HFFc6 (cell line): Measurements from ENCODE around the gene AUH. TPM values are rescaled to one million over a fixed set of nuclear protein-coding genes. Genes with fewer than 3 reads are reported as not detected.
A peak's percentile ranks its signal among the peaks of the same experiment; 100 is the strongest.
"Not testable (repeated sequence)": the region's sequence is repeated elsewhere in the genome, so short reads cannot be mapped to it uniquely, and the experiment has no call there.

ENCODE experiments used
- DNase-seq: peaks from one replicate; pipeline ENCODE4 v3.0.0-alpha.2; 2018
- H3K27ac Mint-ChIP-seq: 2 replicates; pipeline ENCODE4 v1.8.0; 2020; ENCODE audit warnings: mild to moderate bottlenecking, mixed read lengths
- H3K27me3 Mint-ChIP-seq: 2 replicates; pipeline ENCODE4 v1.8.0; 2021; ENCODE audit warnings: mild to moderate bottlenecking, moderate library complexity, mixed read lengths; ENCODE audit not compliant: insufficient read depth
- H3K36me3 Mint-ChIP-seq: 2 replicates; pipeline ENCODE4 v1.8.0; 2021; ENCODE audit warnings: low read depth, mixed read lengths
- H3K4me1 Mint-ChIP-seq: 2 replicates; pipeline ENCODE4 v1.8.0; 2020; ENCODE audit warnings: low read depth, mixed read lengths
- H3K4me3 Mint-ChIP-seq: 2 replicates; pipeline ENCODE4 v1.8.0; 2020; ENCODE audit warnings: mild to moderate bottlenecking, moderate library complexity, mixed read lengths
- H3K9me3 Mint-ChIP-seq: 2 replicates; pipeline ENCODE4 v1.8.0; 2020; ENCODE audit warnings: mild to moderate bottlenecking, mixed read lengths
- CTCF ChIP-seq: fragments of 200-600 bp; sonication (generic); IDR thresholded peaks from 2 replicates; pipeline ENCODE4 v1.5.0; 2021; ENCODE audit warnings: antibody characterized with exemption, mild to moderate bottlenecking
- total RNA-seq, 6 experiments: library from RNA; stranded (reverse); fragmentation: NEBNext Ultra II Directional; extraction: Animal tissue kit (Norgen Biotek cat#: 25700); gene quantifications; 2 replicates in 1 of 6; 3 replicates in 5 of 6; pipeline ENCODE4 v1.2.3, GENCODE V29; 2021

Gene AUH
- total RNA-seq, 6 experiments from 2014 or later = 9.8 to 11.3 (median 10.6) TPM

- TF ChIP-seq CTCF = no peak
- Mint-ChIP-seq H3K27me3 (no peaks in the 10 kb centered on the region), H3K9me3 (peaks cover 25% of the 10 kb centered on the region), H3K36me3 (peaks cover 24% of the 10 kb centered on the region), H3K4me3 (no peak overlapping the region), H3K27ac (no peak overlapping the region), H3K4me1 (peaks cover 46% of the 10 kb centered on the region)
- DNase-seq = no peak
These were observed 160.9 kb downstream of the AUH start for GRCh38 chr9:91200692-91201336.

- Mint-ChIP-seq H3K27me3 (no peaks in the 10 kb centered on the region; the same call in 1 of the 2 replicates), H3K4me3 (no peak overlapping the region), H3K4me1 (peaks cover 52% of the 10 kb centered on the region), H3K9me3 (peaks cover 25% of the 10 kb centered on the region), H3K36me3 (peaks cover 24% of the 10 kb centered on the region), H3K27ac (no peak overlapping the region)
- no peak for DNase-seq
- TF ChIP-seq CTCF = no peak
These were observed 161.8 kb downstream of the AUH start for GRCh38 chr9:91199739-91200497.

- H3K4me3 Mint-ChIP-seq, H3K27me3 Mint-ChIP-seq, DNase-seq, H3K27ac Mint-ChIP-seq: not testable (repeated sequence)
- Mint-ChIP-seq H3K4me1 (peaks cover 62% of the 10 kb centered on the region), H3K36me3 (peaks cover 18% of the 10 kb centered on the region), H3K9me3 (peaks cover 25% of the 10 kb centered on the region)
These were observed 162.8 kb downstream of the AUH start for GRCh38 chr9:91198881-91199280.

GRCh38 chr9:91198405-91198804 is 163.3 kb downstream of the AUH start:
- no peaks in the 10 kb centered on the region; the same call in 1 of the 2 replicates for H3K27me3 Mint-ChIP-seq
- H3K9me3 Mint-ChIP-seq = peaks cover 25% of the 10 kb centered on the region
- H3K36me3 Mint-ChIP-seq = peaks cover 18% of the 10 kb centered on the region
- no peak for TF ChIP-seq CTCF
- H3K27ac Mint-ChIP-seq = peak overlapping the region; percentile 93
- peaks cover 67% of the 10 kb centered on the region for H3K4me1 Mint-ChIP-seq
- H3K4me3 Mint-ChIP-seq = 0 out of 2 replicates have a peak overlapping the region, but pooled peaks have one; percentile 56
- no peak for DNase-seq

GRCh38 chr9:91197232-91198181 is 164.2 kb downstream of the AUH start:
- Mint-ChIP-seq H3K36me3 (peaks cover 12% of the 10 kb centered on the region), H3K27me3 (no peaks in the 10 kb centered on the region; the same call in 1 of the 2 replicates), H3K4me1 (peaks cover 72% of the 10 kb centered on the region), H3K9me3 (peaks cover 20% of the 10 kb centered on the region), H3K27ac (peak overlapping the region; percentile 93), H3K4me3 (peak overlapping the region; percentile 56)
- peak; percentile 86 for DNase-seq
- TF ChIP-seq CTCF = no peak
